ENCODE data around the gene NEDD4L.

Gene NEDD4L

GRCh38 chr18:58385472-58385871, 341.4 kb downstream of the NEDD4L start:
- Histone ChIP-seq H4K8ac (ENCODE audit: low read depth, low read length) (no peak overlapping the region), H3K18ac (ENCODE audit: low read length) (no peak overlapping the region), H2BK120ac (ENCODE audit: low read depth, low read length) (no peak overlapping the region), H2AK5ac (ENCODE audit: low read depth, low read length) (no peak overlapping the region), H3K9me3 (replicated peaks in 1 of 2; ENCODE audit: control insufficient read depth in 2 of 2, insufficient read depth in 1 of 2, low read depth in 1 of 2, low read length in 2 of 2) (no peaks in the 10 kb centered on the region), H3K23ac (ENCODE audit: low read depth, low read length, poor library complexity) (no peak overlapping the region), H2BK15ac (ENCODE audit: low read length) (no peak overlapping the region), H3K4me1 (ENCODE audit: control insufficient read depth in 2 of 2, insufficient read depth in 1 of 2, low read depth in 1 of 2, low read length in 2 of 2) (peaks cover 0 to 1% of the 10 kb centered on the region in 2 donors), H3K4ac (ENCODE audit: low read length) (no peak overlapping the region), H3K9ac (ENCODE audit: low read depth, low read length, poor library complexity) (no peak overlapping the region), H3K27ac (replicated peaks; ENCODE audit: low read length) (no peak overlapping the region), H4K91ac (ENCODE audit: low read depth, low read length, poor library complexity) (no peak overlapping the region), H3K79me1 (ENCODE audit: low read depth, low read length) (no peaks in the 10 kb centered on the region), H3K4me2 (ENCODE audit: insufficient read depth, low read length, poor library complexity, severe bottlenecking) (no peak overlapping the region), H2AFZ (ENCODE audit: low read length) (no peak overlapping the region), H3K14ac (ENCODE audit: low read length) (no peak overlapping the region), H3K27me3 (ENCODE audit: control insufficient read depth in 3 of 3, insufficient read depth in 3 of 3, low read depth in 1 of 3, low read length in 3 of 3) (no peaks in the 10 kb centered on the region), H3K4me3 (ENCODE audit: low read length in 2 of 2) (no peak overlapping the region), H3K36me3 (replicated peaks in 1 of 2; ENCODE audit: control insufficient read depth in 2 of 2, insufficient read depth in 2 of 2, low read length in 2 of 2) (peaks cover 10 to 20% of the 10 kb centered on the region in 2 donors), H2BK5ac (ENCODE audit: low read length) (no peak overlapping the region), H2BK12ac (ENCODE audit: low read length) (no peak overlapping the region)
- no peak for DNase-seq (ENCODE audit: low spot score)
- no CpG with 5 or more reads among the region's 13 CpGs for WGBS, 2 donors (ENCODE audit: extremely low coverage in 2 of 2, insufficient read length in 2 of 2, insufficient replicate concordance in 1 of 2)

DNA sequence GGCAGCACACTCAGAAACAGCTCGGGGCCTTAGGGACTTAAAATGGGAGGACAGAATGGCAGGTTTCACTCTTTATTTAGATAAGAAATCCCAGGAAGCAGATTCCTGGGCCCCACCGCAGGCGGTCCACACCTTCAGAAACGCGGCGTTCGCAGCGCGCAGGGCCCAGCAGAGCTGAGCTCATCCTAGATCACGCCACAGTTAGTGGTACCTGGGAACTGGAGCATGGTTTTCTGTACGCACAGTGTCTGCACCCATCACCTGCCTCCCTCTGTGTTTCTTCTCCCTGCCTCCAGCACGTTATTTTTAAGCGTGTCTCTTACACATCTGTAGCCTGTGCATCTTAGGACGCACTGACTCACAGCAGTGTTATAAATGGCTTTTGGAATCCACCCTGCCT, 342.8 kb downstream of the NEDD4L start:
- H2BK120ac ChIP-seq (ENCODE audit: low read depth, low read length): no peak overlapping the region
- H3K4me3 ChIP-seq (ENCODE audit: low read length in 2 of 2): no peak overlapping the region
- no peak overlapping the region for H2AK5ac ChIP-seq (ENCODE audit: low read depth, low read length)
- H2AFZ ChIP-seq (ENCODE audit: low read length): no peak overlapping the region
- H3K4ac ChIP-seq (ENCODE audit: low read length): no peak overlapping the region
- no peak overlapping the region for H2BK15ac ChIP-seq (ENCODE audit: low read length)
- no CpG with 5 or more reads among the region's 14 CpGs for WGBS, 2 donors (ENCODE audit: extremely low coverage in 2 of 2, insufficient read length in 2 of 2, insufficient replicate concordance in 1 of 2)
- H3K79me1 ChIP-seq (ENCODE audit: low read depth, low read length): no peaks in the 10 kb centered on the region
- H3K27me3 ChIP-seq (ENCODE audit: control insufficient read depth in 3 of 3, insufficient read depth in 3 of 3, low read depth in 1 of 3, low read length in 3 of 3): no peaks in the 10 kb centered on the region
- no peak overlapping the region for H2BK12ac ChIP-seq (ENCODE audit: low read length)
- no peak overlapping the region for H3K23ac ChIP-seq (ENCODE audit: low read depth, low read length, poor library complexity)
- no peak overlapping the region for H2BK5ac ChIP-seq (ENCODE audit: low read length)
- no peak for DNase-seq (ENCODE audit: low spot score)
- no peak overlapping the region for H4K8ac ChIP-seq (ENCODE audit: low read depth, low read length)
- H3K14ac ChIP-seq (ENCODE audit: low read length): no peak overlapping the region
- H3K36me3 ChIP-seq (replicated peaks in 1 of 2; ENCODE audit: control insufficient read depth in 2 of 2, insufficient read depth in 2 of 2, low read length in 2 of 2): peaks cover 12 to 22% of the 10 kb centered on the region in 2 donors
- peak overlapping the region; percentile 45 for H3K9ac ChIP-seq (ENCODE audit: low read depth, low read length, poor library complexity)
- H3K27ac ChIP-seq (replicated peaks; ENCODE audit: low read length): no peak overlapping the region
- peaks cover 1 to 9% of the 10 kb centered on the region in 2 donors for H3K4me1 ChIP-seq (ENCODE audit: control insufficient read depth in 2 of 2, insufficient read depth in 1 of 2, low read depth in 1 of 2, low read length in 2 of 2)
- no peak overlapping the region for H3K18ac ChIP-seq (ENCODE audit: low read length)
- no peak overlapping the region for H4K91ac ChIP-seq (ENCODE audit: low read depth, low read length, poor library complexity)
- H3K9me3 ChIP-seq (replicated peaks in 1 of 2; ENCODE audit: control insufficient read depth in 2 of 2, insufficient read depth in 1 of 2, low read depth in 1 of 2, low read length in 2 of 2): no peaks in the 10 kb centered on the region
- H3K4me2 ChIP-seq (ENCODE audit: insufficient read depth, low read length, poor library complexity, severe bottlenecking): no peak overlapping the region

- Histone ChIP-seq H3K4me2 (ENCODE audit: insufficient read depth, low read length, poor library complexity, severe bottlenecking) (no peak overlapping the region), H3K27ac (replicated peaks; ENCODE audit: low read length) (no peak overlapping the region), H3K4me1 (ENCODE audit: control insufficient read depth in 2 of 2, insufficient read depth in 1 of 2, low read depth in 1 of 2, low read length in 2 of 2) (peaks cover 8 to 16% of the 10 kb centered on the region in 2 donors), H2BK15ac (ENCODE audit: low read length) (no peak overlapping the region), H3K36me3 (replicated peaks in 1 of 2; ENCODE audit: control insufficient read depth in 2 of 2, insufficient read depth in 2 of 2, low read length in 2 of 2) (peaks cover 12 to 22% of the 10 kb centered on the region in 2 donors), H3K4ac (ENCODE audit: low read length) (no peak overlapping the region), H3K9me3 (replicated peaks in 1 of 2; ENCODE audit: control insufficient read depth in 2 of 2, insufficient read depth in 1 of 2, low read depth in 1 of 2, low read length in 2 of 2) (no peaks in the 10 kb centered on the region), H2BK5ac (ENCODE audit: low read length) (no peak overlapping the region), H3K18ac (ENCODE audit: low read length) (no peak overlapping the region), H2AK5ac (ENCODE audit: low read depth, low read length) (no peak overlapping the region), H3K23ac (ENCODE audit: low read depth, low read length, poor library complexity) (peak overlapping the region; percentile 19), H2AFZ (ENCODE audit: low read length) (no peak overlapping the region), H3K79me1 (ENCODE audit: low read depth, low read length) (no peaks in the 10 kb centered on the region), H3K14ac (ENCODE audit: low read length) (no peak overlapping the region), H3K27me3 (ENCODE audit: control insufficient read depth in 3 of 3, insufficient read depth in 3 of 3, low read depth in 1 of 3, low read length in 3 of 3) (no peaks in the 10 kb centered on the region), H3K9ac (ENCODE audit: low read depth, low read length, poor library complexity) (no peak overlapping the region), H4K91ac (ENCODE audit: low read depth, low read length, poor library complexity) (no peak overlapping the region), H2BK120ac (ENCODE audit: low read depth, low read length) (no peak overlapping the region), H3K4me3 (ENCODE audit: low read length in 2 of 2) (peak overlapping the region in 1 of 2 donors; percentile 52), H4K8ac (ENCODE audit: low read depth, low read length) (no peak overlapping the region), H2BK12ac (ENCODE audit: low read length) (no peak overlapping the region)
- DNase-seq (ENCODE audit: low spot score): no peak
- WGBS, 2 donors (ENCODE audit: extremely low coverage in 2 of 2, insufficient read length in 2 of 2, insufficient replicate concordance in 1 of 2): no CpG with 5 or more reads among the region's 5 CpGs
Measured at GRCh38 chr18:58387716-58388115, 343.7 kb downstream of the NEDD4L start.

DNA sequence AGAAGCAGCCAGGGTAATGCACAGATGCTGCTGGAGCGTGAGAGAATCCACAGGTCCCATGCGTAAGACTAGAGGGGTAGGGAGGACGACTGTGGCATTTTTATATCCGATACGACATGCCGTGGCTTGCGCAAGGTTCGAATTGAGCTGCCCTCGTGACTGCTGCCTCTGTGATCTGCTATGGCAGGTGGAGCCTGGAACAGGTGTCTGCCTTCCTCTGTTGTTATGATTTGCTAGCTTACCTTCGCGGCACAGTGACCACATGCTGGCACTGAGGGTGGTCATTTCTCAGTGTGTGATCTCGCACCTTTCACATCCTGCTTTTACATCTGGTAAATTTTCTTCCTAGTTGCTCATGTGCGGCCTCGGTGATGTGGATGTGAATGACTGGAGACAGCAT, 344.7 kb downstream of the NEDD4L start:
- Histone ChIP-seq H3K18ac (ENCODE audit: low read length) (no peak overlapping the region), H2AK5ac (ENCODE audit: low read depth, low read length) (no peak overlapping the region), H3K4me3 (ENCODE audit: low read length in 2 of 2) (peak overlapping the region in 1 of 2 donors; percentile 13), H3K79me1 (ENCODE audit: low read depth, low read length) (no peaks in the 10 kb centered on the region), H3K4ac (ENCODE audit: low read length) (no peak overlapping the region), H3K14ac (ENCODE audit: low read length) (no peak overlapping the region), H4K91ac (ENCODE audit: low read depth, low read length, poor library complexity) (no peak overlapping the region), H4K8ac (ENCODE audit: low read depth, low read length) (no peak overlapping the region), H2BK12ac (ENCODE audit: low read length) (no peak overlapping the region), H2AFZ (ENCODE audit: low read length) (no peak overlapping the region), H3K23ac (ENCODE audit: low read depth, low read length, poor library complexity) (no peak overlapping the region), H2BK120ac (ENCODE audit: low read depth, low read length) (no peak overlapping the region), H3K9ac (ENCODE audit: low read depth, low read length, poor library complexity) (no peak overlapping the region), H3K36me3 (replicated peaks in 1 of 2; ENCODE audit: control insufficient read depth in 2 of 2, insufficient read depth in 2 of 2, low read length in 2 of 2) (peaks cover 12 to 22% of the 10 kb centered on the region in 2 donors), H2BK5ac (ENCODE audit: low read length) (no peak overlapping the region), H2BK15ac (ENCODE audit: low read length) (no peak overlapping the region), H3K4me2 (ENCODE audit: insufficient read depth, low read length, poor library complexity, severe bottlenecking) (no peak overlapping the region), H3K27me3 (ENCODE audit: control insufficient read depth in 3 of 3, insufficient read depth in 3 of 3, low read depth in 1 of 3, low read length in 3 of 3) (no peaks in the 10 kb centered on the region), H3K27ac (replicated peaks; ENCODE audit: low read length) (no peak overlapping the region), H3K4me1 (ENCODE audit: control insufficient read depth in 2 of 2, insufficient read depth in 1 of 2, low read depth in 1 of 2, low read length in 2 of 2) (peaks cover 8 to 18% of the 10 kb centered on the region in 2 donors), H3K9me3 (replicated peaks in 1 of 2; ENCODE audit: control insufficient read depth in 2 of 2, insufficient read depth in 1 of 2, low read depth in 1 of 2, low read length in 2 of 2) (no peaks in the 10 kb centered on the region)
- WGBS, 2 donors (ENCODE audit: extremely low coverage in 2 of 2, insufficient read length in 2 of 2, insufficient replicate concordance in 1 of 2): no CpG with 5 or more reads among the region's 14 CpGs
- DNase-seq (ENCODE audit: low spot score): no peak

All from neuronal stem cell (in vitro differentiated cells).